GM12878 (cell line): ENCODE measurements around the gene GPR151.

ENCODE experiments used
- CBX5 ChIP-seq: sonication (generic); IDR thresholded peaks from 2 replicates; pipeline ENCODE4 v1.6.1; 2016; ENCODE audit warnings: low read depth, moderate library complexity, mild to moderate bottlenecking, inconsistent platforms
- FOXM1 ChIP-seq: IDR thresholded peaks from 2 replicates; pipeline ENCODE4 v1.6.1; 2012; ENCODE audit warnings: low read depth, mild to moderate bottlenecking, inconsistent platforms, low read length, moderate library complexity
- MAX ChIP-seq: IDR thresholded peaks from 2 replicates; pipeline ENCODE4 v1.6.1; 2012; ENCODE audit warnings: low read depth, low read length, improper control_type of control experiment
- MEF2B ChIP-seq: fragments of 450-650 bp; IDR thresholded peaks from 2 replicates; pipeline ENCODE4 v1.6.1; 2018; ENCODE audit warnings: mild to moderate bottlenecking, moderate library complexity; ENCODE audit not compliant: partially characterized antibody, poor library complexity, severe bottlenecking
- POLR2A ChIP-seq: IDR thresholded peaks from 2 replicates; pipeline ENCODE4 v1.6.1; 2011; ENCODE audit warnings: low read depth, mild to moderate bottlenecking, low read length
- RAD21 ChIP-seq: IDR thresholded peaks from 2 replicates; pipeline ENCODE4 v1.6.1; 2011; ENCODE audit warnings: mild to moderate bottlenecking, low read depth, low read length, moderate library complexity; ENCODE audit not compliant: insufficient read depth
- SP1 ChIP-seq: IDR thresholded peaks from one replicate; pipeline ENCODE4 v1.6.1; 2011; ENCODE audit warnings: low read depth, low read length
- TAF1 ChIP-seq: IDR thresholded peaks from 2 replicates; pipeline ENCODE4 v1.6.1; 2011; ENCODE audit warnings: mild to moderate bottlenecking, low read depth, low read length, borderline replicate concordance
- USF2 ChIP-seq: IDR thresholded peaks from 2 replicates; pipeline ENCODE4 v1.6.1; 2011; ENCODE audit warnings: low read depth, low read length, improper control_type of control experiment, borderline replicate concordance
- YY1 ChIP-seq: IDR thresholded peaks from 2 replicates; pipeline ENCODE4 v1.6.1; 2011; ENCODE audit warnings: low read depth, mild to moderate bottlenecking, low read length
- TF ChIP-seq, protein P1 (sequence below): IDR thresholded peaks from 2 replicates; pipeline ENCODE4 v1.6.1; 2012; ENCODE audit warnings: low read depth, low read length, improper control_type of control experiment
- TF ChIP-seq, protein P2 (sequence below), 3 experiments: IDR thresholded peaks in 2 of 3; conservative IDR thresholded peaks in 1 of 3; 2 replicates each; pipeline ENCODE4 v1.5.1; 2011; ENCODE audit warnings: low read depth in 3 of 3, low read length in 3 of 3, mild to moderate bottlenecking in 3 of 3, control low read depth in 2 of 3, moderate library complexity in 2 of 3, inconsistent platforms in 1 of 3, mixed read lengths in 1 of 3; ENCODE audit not compliant: control insufficient read depth in 2 of 3, insufficient read depth in 1 of 3; ENCODE audit errors: extremely low read depth in 1 of 3
- TF ChIP-seq, protein P3 (sequence below): fragments of 450-650 bp; IDR thresholded peaks from 2 replicates; pipeline ENCODE4 v1.6.1; 2017; ENCODE audit warnings: mild to moderate bottlenecking, moderate library complexity

GRCh38 chr5:146516151-146516475 lies at the start of gene GPR151:
- TF ChIP-seq TAF1: no peak
- no peak for TF ChIP-seq FOXM1
- no peak for TF ChIP-seq YY1
- no peak for TF ChIP-seq POLR2A
- TF ChIP-seq SP1: no peak
- TF ChIP-seq, protein P1, sequence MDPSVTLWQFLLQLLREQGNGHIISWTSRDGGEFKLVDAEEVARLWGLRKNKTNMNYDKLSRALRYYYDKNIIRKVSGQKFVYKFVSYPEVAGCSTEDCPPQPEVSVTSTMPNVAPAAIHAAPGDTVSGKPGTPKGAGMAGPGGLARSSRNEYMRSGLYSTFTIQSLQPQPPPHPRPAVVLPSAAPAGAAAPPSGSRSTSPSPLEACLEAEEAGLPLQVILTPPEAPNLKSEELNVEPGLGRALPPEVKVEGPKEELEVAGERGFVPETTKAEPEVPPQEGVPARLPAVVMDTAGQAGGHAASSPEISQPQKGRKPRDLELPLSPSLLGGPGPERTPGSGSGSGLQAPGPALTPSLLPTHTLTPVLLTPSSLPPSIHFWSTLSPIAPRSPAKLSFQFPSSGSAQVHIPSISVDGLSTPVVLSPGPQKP: no peak
- TF ChIP-seq, protein P2, sequence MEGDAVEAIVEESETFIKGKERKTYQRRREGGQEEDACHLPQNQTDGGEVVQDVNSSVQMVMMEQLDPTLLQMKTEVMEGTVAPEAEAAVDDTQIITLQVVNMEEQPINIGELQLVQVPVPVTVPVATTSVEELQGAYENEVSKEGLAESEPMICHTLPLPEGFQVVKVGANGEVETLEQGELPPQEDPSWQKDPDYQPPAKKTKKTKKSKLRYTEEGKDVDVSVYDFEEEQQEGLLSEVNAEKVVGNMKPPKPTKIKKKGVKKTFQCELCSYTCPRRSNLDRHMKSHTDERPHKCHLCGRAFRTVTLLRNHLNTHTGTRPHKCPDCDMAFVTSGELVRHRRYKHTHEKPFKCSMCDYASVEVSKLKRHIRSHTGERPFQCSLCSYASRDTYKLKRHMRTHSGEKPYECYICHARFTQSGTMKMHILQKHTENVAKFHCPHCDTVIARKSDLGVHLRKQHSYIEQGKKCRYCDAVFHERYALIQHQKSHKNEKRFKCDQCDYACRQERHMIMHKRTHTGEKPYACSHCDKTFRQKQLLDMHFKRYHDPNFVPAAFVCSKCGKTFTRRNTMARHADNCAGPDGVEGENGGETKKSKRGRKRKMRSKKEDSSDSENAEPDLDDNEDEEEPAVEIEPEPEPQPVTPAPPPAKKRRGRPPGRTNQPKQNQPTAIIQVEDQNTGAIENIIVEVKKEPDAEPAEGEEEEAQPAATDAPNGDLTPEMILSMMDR (IDR thresholded peaks at IDR 0.05 in 2 of 3, conservative IDR thresholded peaks at IDR 0.05 in 1 of 3; ENCODE audit: control insufficient read depth in 2 of 3, extremely low read depth in 1 of 3, insufficient read depth in 1 of 3, low read depth in 3 of 3, low read length in 3 of 3): no peak
- TF ChIP-seq RAD21: no peak
- no peak for TF ChIP-seq USF2
- TF ChIP-seq, protein P3, sequence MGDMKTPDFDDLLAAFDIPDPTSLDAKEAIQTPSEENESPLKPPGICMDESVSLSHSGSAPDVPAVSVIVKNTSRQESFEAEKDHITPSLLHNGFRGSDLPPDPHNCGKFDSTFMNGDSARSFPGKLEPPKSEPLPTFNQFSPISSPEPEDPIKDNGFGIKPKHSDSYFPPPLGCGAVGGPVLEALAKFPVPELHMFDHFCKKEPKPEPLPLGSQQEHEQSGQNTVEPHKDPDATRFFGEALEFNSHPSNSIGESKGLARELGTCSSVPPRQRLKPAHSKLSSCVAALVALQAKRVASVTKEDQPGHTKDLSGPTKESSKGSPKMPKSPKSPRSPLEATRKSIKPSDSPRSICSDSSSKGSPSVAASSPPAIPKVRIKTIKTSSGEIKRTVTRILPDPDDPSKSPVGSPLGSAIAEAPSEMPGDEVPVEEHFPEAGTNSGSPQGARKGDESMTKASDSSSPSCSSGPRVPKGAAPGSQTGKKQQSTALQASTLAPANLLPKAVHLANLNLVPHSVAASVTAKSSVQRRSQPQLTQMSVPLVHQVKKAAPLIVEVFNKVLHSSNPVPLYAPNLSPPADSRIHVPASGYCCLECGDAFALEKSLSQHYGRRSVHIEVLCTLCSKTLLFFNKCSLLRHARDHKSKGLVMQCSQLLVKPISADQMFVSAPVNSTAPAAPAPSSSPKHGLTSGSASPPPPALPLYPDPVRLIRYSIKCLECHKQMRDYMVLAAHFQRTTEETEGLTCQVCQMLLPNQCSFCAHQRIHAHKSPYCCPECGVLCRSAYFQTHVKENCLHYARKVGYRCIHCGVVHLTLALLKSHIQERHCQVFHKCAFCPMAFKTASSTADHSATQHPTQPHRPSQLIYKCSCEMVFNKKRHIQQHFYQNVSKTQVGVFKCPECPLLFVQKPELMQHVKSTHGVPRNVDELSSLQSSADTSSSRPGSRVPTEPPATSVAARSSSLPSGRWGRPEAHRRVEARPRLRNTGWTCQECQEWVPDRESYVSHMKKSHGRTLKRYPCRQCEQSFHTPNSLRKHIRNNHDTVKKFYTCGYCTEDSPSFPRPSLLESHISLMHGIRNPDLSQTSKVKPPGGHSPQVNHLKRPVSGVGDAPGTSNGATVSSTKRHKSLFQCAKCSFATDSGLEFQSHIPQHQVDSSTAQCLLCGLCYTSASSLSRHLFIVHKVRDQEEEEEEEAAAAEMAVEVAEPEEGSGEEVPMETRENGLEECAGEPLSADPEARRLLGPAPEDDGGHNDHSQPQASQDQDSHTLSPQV: no peak
- TF ChIP-seq MEF2B: no peak
- no peak for TF ChIP-seq CBX5
- no peak for TF ChIP-seq MAX
